Endothelial cell of umbilical vein (primary cell): ENCODE data around the gene NAA10. TPM values are rescaled to one million over a fixed set of nuclear protein-coding genes. Genes with fewer than 3 reads are reported as not detected.

Source experiments
- BruUV-seq: library from RNA; stranded (reverse); fragments of 400-500 nt; replicated peaks from 2 replicates; lab custom pipeline; 2021; lab: Mats Ljungman, UMichigan
- CTCF ChIA-PET: fragments of 300-600, 350-600 bp; sonication (Branson Sonifier 250); formaldehyde crosslinking; loops from one replicate; lab custom pipeline; 2021; ENCODE audit warnings: antibody characterized with exemption, inconsistent platforms; lab: Charles Lee
- POLR2A ChIA-PET: fragments of 300-600, 350-600 bp; sonication (Branson Sonifier 250); formaldehyde crosslinking; loops from one replicate; lab custom pipeline; 2021; ENCODE audit warnings: antibody characterized with exemption, inconsistent platforms; lab: Charles Lee
- DNase-seq: peaks from one replicate; pipeline ENCODE4 v3.0.0-alpha.2; 2011; ENCODE audit warnings: low read depth, low spot score
- FAIRE-seq: peaks from 2 replicates; lab custom pipeline; 2011; peaks lifted over from hg19 to GRCh38; lab: Jason Lieb, UNC
- H2AFZ ChIP-seq: 2 replicates; pipeline ENCODE4 v1.6.0; 2012; ENCODE audit warnings: low read depth, low read length, control low read depth, inconsistent platforms
- H3K27ac ChIP-seq: 2 replicates; pipeline ENCODE4 v1.5.1; 2011; ENCODE audit warnings: low read depth, mild to moderate bottlenecking, control low read depth, low read length, moderate library complexity; ENCODE audit not compliant: insufficient read depth
- H3K27me3 ChIP-seq, 2 experiments: 2 replicates each; pipeline versions ENCODE4 v1.6.0 to v1.6.1; 2011; ENCODE audit warnings: low read length in 2 of 2, mixed read lengths in 1 of 2; ENCODE audit not compliant: control insufficient read depth in 2 of 2, insufficient read depth in 2 of 2
- H3K36me3 ChIP-seq, 2 experiments: 2 replicates in 1 of 2; 3 replicates in 1 of 2; pipeline ENCODE4 v1.5.1; 2011; ENCODE audit warnings: low read length in 2 of 2, mild to moderate bottlenecking in 1 of 2, moderate library complexity in 1 of 2; ENCODE audit not compliant: control insufficient read depth in 2 of 2, insufficient read depth in 2 of 2; ENCODE audit errors: extremely low read depth in 1 of 2
- H3K4me1 ChIP-seq: 3 replicates; pipeline ENCODE4 v1.5.1; 2011; ENCODE audit warnings: mild to moderate bottlenecking, low read length; ENCODE audit not compliant: control insufficient read depth, insufficient read depth; ENCODE audit errors: extremely low read depth
- H3K4me2 ChIP-seq: 2 replicates; pipeline ENCODE4 v1.6.1; 2011; ENCODE audit warnings: low read length, control low read depth, mixed read lengths; ENCODE audit not compliant: insufficient read depth
- H3K4me3 ChIP-seq, 3 experiments: fragments of 200-600 bp in 1 of 3; sonication (generic), shearing (Covaris generic) in 1 of 3; replicated peaks in 1 of 3; 2 replicates each; pipeline ENCODE4 v1.5.1; 2011 to 2016; ENCODE audit warnings: control low read depth in 3 of 3, low read length in 3 of 3, mild to moderate bottlenecking in 2 of 3, inconsistent platforms in 1 of 3, low read depth in 1 of 3, moderate library complexity in 1 of 3; ENCODE audit not compliant: insufficient read depth in 1 of 3
- H3K79me2 ChIP-seq: 2 replicates; pipeline ENCODE4 v1.6.0; 2012; ENCODE audit warnings: low read length, inconsistent platforms; ENCODE audit not compliant: control insufficient read depth, insufficient read depth
- H3K9ac ChIP-seq: replicated peaks from 2 replicates; pipeline ENCODE3; 2011; ENCODE audit warnings: low read length, control low read depth; ENCODE audit not compliant: insufficient read depth; ENCODE audit errors: extremely low read depth
- H3K9me1 ChIP-seq: replicated peaks from 3 replicates; pipeline ENCODE4 v1.6.0; 2011; ENCODE audit warnings: mild to moderate bottlenecking, low read length; ENCODE audit not compliant: control insufficient read depth, insufficient read depth; ENCODE audit errors: extremely low read depth
- H3K9me3 ChIP-seq: replicated peaks from 2 replicates; pipeline ENCODE4 v1.5.1; 2012; ENCODE audit warnings: low read length, inconsistent platforms; ENCODE audit not compliant: control insufficient read depth, insufficient read depth
- H4K20me1 ChIP-seq: replicated peaks from 2 replicates; pipeline ENCODE3; 2011; ENCODE audit warnings: mild to moderate bottlenecking, low read length; ENCODE audit not compliant: control insufficient read depth, insufficient read depth; ENCODE audit errors: extremely low read depth
- CTCF ChIP-seq, 2 donors: IDR thresholded peaks; 1 replicate in 1 of 2; 2 replicates in 1 of 2; pipeline ENCODE4 v1.5.1; 2011; ENCODE audit warnings: low read length in 2 of 2, mild to moderate bottlenecking in 2 of 2, moderate library complexity in 2 of 2, control low read depth in 1 of 2, inconsistent platforms in 1 of 2, low read depth in 1 of 2; ENCODE audit not compliant: insufficient read depth in 1 of 2; ENCODE audit errors: extremely low read depth in 1 of 2
- EZH2 ChIP-seq: IDR thresholded peaks from 2 replicates; pipeline ENCODE4 v1.6.1; 2012; ENCODE audit warnings: borderline replicate concordance, low read depth, mild to moderate bottlenecking, moderate library complexity, low read length, inconsistent platforms; ENCODE audit not compliant: severe bottlenecking
- FOS ChIP-seq: IDR thresholded peaks from 2 replicates; pipeline ENCODE4 v1.6.1; 2011; ENCODE audit warnings: mild to moderate bottlenecking, low read length, moderate library complexity, borderline replicate concordance; ENCODE audit not compliant: insufficient read depth
- GATA2 ChIP-seq: IDR thresholded peaks from 2 replicates; pipeline ENCODE4 v1.7.0; 2011; ENCODE audit warnings: low read depth, mild to moderate bottlenecking, moderate library complexity, mixed read lengths, low read length; ENCODE audit not compliant: insufficient read length, insufficient read depth
- JUN ChIP-seq: IDR thresholded peaks from 2 replicates; pipeline ENCODE4 v1.6.1; 2011; ENCODE audit warnings: borderline replicate concordance, low read depth; ENCODE audit not compliant: insufficient read length, insufficient read depth
- MYC ChIP-seq: IDR thresholded peaks from one replicate; pipeline ENCODE4 v1.6.1; 2011; ENCODE audit warnings: mild to moderate bottlenecking, low read depth, low read length
- POLR2A ChIP-seq: IDR thresholded peaks from 2 replicates; pipeline ENCODE4 v1.6.1; 2012; ENCODE audit warnings: low read depth, mild to moderate bottlenecking, control low read depth, low read length
- POLR2AphosphoS5 ChIP-seq: IDR thresholded peaks from 2 replicates; pipeline ENCODE4 v1.6.1; 2012; ENCODE audit warnings: low read depth, mild to moderate bottlenecking, control low read depth, low read length, moderate library complexity; ENCODE audit not compliant: insufficient read depth
- dilution Hi-C: fragments of 300-500 bp; cut with MboI; formaldehyde crosslinking; loops from one replicate; pipeline ENCODE4 v1.15.0; 2019; ENCODE audit warnings: low sequenced_read_pairs; ENCODE audit not compliant: extremely low pct_ligation_motif_present
- intact Hi-C: fragments of 100-400 bp; cut with micrococcal nuclease; formaldehyde crosslinking; loops from one replicate; pipeline ENCODE4 v1.10.0; 2022
- polyA plus RNA-seq, 4 experiments: library from polyadenylated mRNA; depleted of rRNA in 3 of 4; stranded (reverse) in 3 of 4; unstranded in 1 of 4; fragments of >200 nt; gene quantifications; 2 replicates each; pipeline versions ENCODE4 v1.2.1 to v1.2.3, GENCODE V29; 2011 to 2012; ENCODE audit warnings: missing spikeins in 1 of 4
- total RNA-seq: library from RNA; stranded (reverse); gene quantifications from 2 replicates; pipeline ENCODE4 v1.2.3, GENCODE V29; 2021
- TF ChIP-seq, protein P1 (sequence below): IDR thresholded peaks from 2 replicates; pipeline ENCODE4 v1.6.1; 2011; ENCODE audit not compliant: insufficient read depth, insufficient read length

NAA10 gene
- total and polyA plus RNA-seq, 2 donors (not counting 3 experiments of a cell fraction or from before 2014, with no cell fraction given) = 141 to 144 TPM

GRCh38 chrX:153925387-153925738 lies 9.5 kb downstream of the NAA10 start:
- no peak for TF ChIP-seq FOS
- no peak for TF ChIP-seq JUN
- no peak for TF ChIP-seq POLR2A
- no peak for TF ChIP-seq POLR2AphosphoS5
- TF ChIP-seq EZH2 = no peak
- TF ChIP-seq CTCF (IDR thresholded peaks at IDR 0.05; ENCODE audit: extremely low read depth in 1 of 2, insufficient read depth in 1 of 2, low read depth in 1 of 2, low read length in 2 of 2) = no peak
- no peak for TF ChIP-seq GATA2
- TF ChIP-seq MYC = no peak
- TF ChIP-seq, protein P1, sequence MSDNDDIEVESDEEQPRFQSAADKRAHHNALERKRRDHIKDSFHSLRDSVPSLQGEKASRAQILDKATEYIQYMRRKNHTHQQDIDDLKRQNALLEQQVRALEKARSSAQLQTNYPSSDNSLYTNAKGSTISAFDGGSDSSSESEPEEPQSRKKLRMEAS = no peak
- peaks cover 0 to 2% of the 10 kb centered on the region in 2 experiments for H3K36me3 ChIP-seq
- H3K79me2 ChIP-seq = peaks cover 2% of the 10 kb centered on the region
- H3K9me3 ChIP-seq = no peaks in the 10 kb centered on the region
- no peaks in the 10 kb centered on the region for H4K20me1 ChIP-seq
- dilution Hi-C loops (no loop called here), intact Hi-C loops (no loop called here)
- peaks cover 51% of the 10 kb centered on the region for H3K4me1 ChIP-seq
- DNase-seq = no peak
- POLR2A ChIA-PET = interaction anchor here (1.3 to 1.6 kb wide), 2 partner anchors 46 to 159 kb away, joined by 3 read pairs; partner anchors contain the start of gene HCFC1
- peak overlapping the region; percentile 100 for H3K27ac ChIP-seq
- H2AFZ ChIP-seq = no peak overlapping the region
- no peak for FAIRE-seq
- H3K4me2 ChIP-seq = peak overlapping the region; percentile 49
- CTCF ChIA-PET = interaction anchor here (4.2 to 9.0 kb wide), 2 partner anchors 8 to 23 kb away, joined by 29 to 253 read pairs; partner anchors contain the start of genes NAA10 and RENBP
- peak overlapping the region in 1 of 3 experiments; percentile 5 for H3K4me3 ChIP-seq
- no peaks in the 10 kb centered on the region for H3K27me3 ChIP-seq
- no peak overlapping the region for H3K9ac ChIP-seq
- no TSS peak for BruUV-seq
- no peaks in the 10 kb centered on the region for H3K9me1 ChIP-seq
